Keratinocyte (primary cell): ENCODE data around the gene GALNT13. TPM values are rescaled to one million over a fixed set of nuclear protein-coding genes. Genes with fewer than 3 reads are reported as not detected.

Experiments
- DNase-seq: peaks from one replicate; pipeline ENCODE4 v3.0.0-alpha.2; 2011; ENCODE audit warnings: low read depth, missing footprints, low spot score
- FAIRE-seq: peaks from 2 replicates; lab custom pipeline; 2011; peaks lifted over from hg19 to GRCh38; lab: Jason Lieb, UNC
- H2AFZ ChIP-seq: 2 replicates; pipeline ENCODE4 v1.6.0; 2012; ENCODE audit warnings: low read length, control low read depth, inconsistent platforms; ENCODE audit not compliant: control insufficient read depth
- H3K27ac ChIP-seq: 2 replicates; pipeline ENCODE4 v1.5.1; 2011; ENCODE audit warnings: low read length; ENCODE audit not compliant: control insufficient read depth, insufficient read depth
- H3K27me3 ChIP-seq: 3 replicates; pipeline ENCODE4 v1.6.0; 2011; ENCODE audit warnings: low read length; ENCODE audit not compliant: control insufficient read depth, insufficient read depth; ENCODE audit errors: extremely low read depth
- H3K36me3 ChIP-seq, 2 experiments: 2 replicates in 1 of 2; 3 replicates in 1 of 2; pipeline ENCODE4 v1.5.1; 2011; ENCODE audit warnings: low read length in 2 of 2, mild to moderate bottlenecking in 1 of 2; ENCODE audit not compliant: control insufficient read depth in 2 of 2, insufficient read depth in 2 of 2; ENCODE audit errors: extremely low read depth in 1 of 2
- H3K4me1 ChIP-seq: 3 replicates; pipeline ENCODE4 v1.5.1; 2011; ENCODE audit warnings: low read length; ENCODE audit not compliant: control insufficient read depth, insufficient read depth; ENCODE audit errors: extremely low read depth
- H3K4me2 ChIP-seq: 3 replicates; pipeline ENCODE4 v1.6.0; 2011; ENCODE audit warnings: low read depth, low read length; ENCODE audit not compliant: control insufficient read depth, insufficient read depth; ENCODE audit errors: extremely low read depth
- H3K4me3 ChIP-seq, 3 experiments: fragments of 200-600 bp in 1 of 3; sonication (generic) in 1 of 3; 2 replicates in 2 of 3; 3 replicates in 1 of 3; pipeline ENCODE4 v1.5.1; 2011 to 2016; ENCODE audit warnings: low read length in 3 of 3, mild to moderate bottlenecking in 3 of 3, control low read depth in 2 of 3, inconsistent platforms in 1 of 3, low read depth in 1 of 3, mixed read lengths in 1 of 3, mixed run types in 1 of 3, moderate library complexity in 1 of 3; ENCODE audit not compliant: control insufficient read depth in 2 of 3, insufficient read depth in 2 of 3; ENCODE audit errors: extremely low read depth in 1 of 3
- H3K79me2 ChIP-seq: 2 replicates; pipeline ENCODE4 v1.6.0; 2012; ENCODE audit warnings: low read length; ENCODE audit not compliant: control insufficient read depth, insufficient read depth
- H3K9ac ChIP-seq: 3 replicates; pipeline ENCODE4 v1.6.0; 2011; ENCODE audit warnings: low read length; ENCODE audit not compliant: control insufficient read depth, insufficient read depth; ENCODE audit errors: extremely low read depth
- H3K9me1 ChIP-seq: 3 replicates; pipeline ENCODE4 v1.6.0; 2011; ENCODE audit warnings: low read length; ENCODE audit not compliant: control insufficient read depth, insufficient read depth; ENCODE audit errors: extremely low read depth
- H3K9me3 ChIP-seq: 2 replicates; pipeline ENCODE4 v1.5.1; 2012; ENCODE audit warnings: low read depth, low read length; ENCODE audit not compliant: control insufficient read depth
- H4K20me1 ChIP-seq: 3 replicates; pipeline ENCODE4 v1.6.0; 2011; ENCODE audit warnings: low read length; ENCODE audit not compliant: control insufficient read depth, insufficient read depth; ENCODE audit errors: extremely low read depth
- EZH2 ChIP-seq: IDR thresholded peaks from one replicate; pipeline ENCODE4 v1.6.1; 2012; ENCODE audit warnings: inconsistent platforms, mild to moderate bottlenecking, low read length, moderate library complexity
- dilution Hi-C: fragments of 300-500 bp; cut with MboI; formaldehyde crosslinking; loops from one replicate; pipeline ENCODE4 v1.7.0; 2020; ENCODE audit warnings: low sequenced_read_pairs; ENCODE audit not compliant: extremely low pct_ligation_motif_present
- polyA plus RNA-seq, 5 experiments: library from polyadenylated mRNA; depleted of rRNA in 3 of 5; stranded (reverse) in 3 of 5; stranded (forward) in 1 of 5; unstranded in 1 of 5; fragments of >200 nt; gene quantifications; 1 replicate in 1 of 5; 2 replicates in 3 of 5; 3 replicates in 1 of 5; pipeline versions ENCODE4 v1.2.1 to v1.2.3, GENCODE V29; 2011 to 2012; ENCODE audit warnings: missing spikeins in 2 of 5, low read depth in 1 of 5, low replicate concordance in 1 of 5
- TF ChIP-seq, protein P1 (sequence below), 3 experiments: IDR thresholded peaks in 1 of 3; conservative IDR thresholded peaks in 1 of 3; optimal IDR thresholded peaks in 1 of 3; 2 replicates in 2 of 3; 3 replicates in 1 of 3; pipeline versions ENCODE3 to v1.5.1; 2011; ENCODE audit warnings: low read length in 3 of 3, mild to moderate bottlenecking in 3 of 3, moderate library complexity in 2 of 3, control low read depth in 1 of 3, inconsistent platforms in 1 of 3; ENCODE audit not compliant: insufficient read depth in 2 of 3; ENCODE audit errors: extremely low read depth in 1 of 3

Gene GALNT13
- polyA plus RNA-seq, 1 donor (not counting 4 experiments of a cell fraction or from before 2014, with no cell fraction given) = not detected

DNA sequence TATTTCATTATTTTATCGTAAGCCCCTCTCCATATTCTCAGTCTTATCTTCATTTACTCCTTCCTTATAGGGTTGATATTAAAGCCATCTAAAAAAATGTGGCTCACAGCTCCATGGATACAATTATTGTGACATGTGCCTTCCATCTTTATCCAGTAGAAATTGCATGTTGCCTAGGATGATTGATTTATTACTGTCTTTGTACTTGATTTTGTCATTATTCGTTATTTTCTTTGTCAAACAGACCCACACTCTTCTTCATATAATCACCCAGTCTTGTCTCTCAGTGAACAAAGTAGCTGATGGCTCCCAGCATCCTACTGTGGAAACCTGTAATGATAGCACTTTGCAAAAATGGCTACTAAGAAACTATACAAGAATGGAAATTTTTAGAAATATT, 574.6 kb downstream of the GALNT13 start:
- Histone ChIP-seq H3K27ac (no peak overlapping the region), H2AFZ (no peak overlapping the region), H3K4me2 (no peak overlapping the region), H3K9ac (no peak overlapping the region), H3K4me1 (no peaks in the 10 kb centered on the region), H4K20me1 (no peaks in the 10 kb centered on the region), H3K9me3 (no peaks in the 10 kb centered on the region), H3K9me1 (no peaks in the 10 kb centered on the region), H3K4me3 (no peak overlapping the region), H3K79me2 (no peaks in the 10 kb centered on the region), H3K36me3 (no peaks in the 10 kb centered on the region), H3K27me3 (no peaks in the 10 kb centered on the region)
- DNase-seq (no peak), FAIRE-seq (no peak)
- dilution Hi-C loops = no loop called here
- no peak for TF ChIP-seq EZH2
- TF ChIP-seq, protein P1, sequence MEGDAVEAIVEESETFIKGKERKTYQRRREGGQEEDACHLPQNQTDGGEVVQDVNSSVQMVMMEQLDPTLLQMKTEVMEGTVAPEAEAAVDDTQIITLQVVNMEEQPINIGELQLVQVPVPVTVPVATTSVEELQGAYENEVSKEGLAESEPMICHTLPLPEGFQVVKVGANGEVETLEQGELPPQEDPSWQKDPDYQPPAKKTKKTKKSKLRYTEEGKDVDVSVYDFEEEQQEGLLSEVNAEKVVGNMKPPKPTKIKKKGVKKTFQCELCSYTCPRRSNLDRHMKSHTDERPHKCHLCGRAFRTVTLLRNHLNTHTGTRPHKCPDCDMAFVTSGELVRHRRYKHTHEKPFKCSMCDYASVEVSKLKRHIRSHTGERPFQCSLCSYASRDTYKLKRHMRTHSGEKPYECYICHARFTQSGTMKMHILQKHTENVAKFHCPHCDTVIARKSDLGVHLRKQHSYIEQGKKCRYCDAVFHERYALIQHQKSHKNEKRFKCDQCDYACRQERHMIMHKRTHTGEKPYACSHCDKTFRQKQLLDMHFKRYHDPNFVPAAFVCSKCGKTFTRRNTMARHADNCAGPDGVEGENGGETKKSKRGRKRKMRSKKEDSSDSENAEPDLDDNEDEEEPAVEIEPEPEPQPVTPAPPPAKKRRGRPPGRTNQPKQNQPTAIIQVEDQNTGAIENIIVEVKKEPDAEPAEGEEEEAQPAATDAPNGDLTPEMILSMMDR (optimal IDR thresholded peaks at IDR 0.05 in 1 of 3, IDR thresholded peaks at IDR 0.05 in 1 of 3, conservative IDR thresholded peaks at IDR 0.05 in 1 of 3; ENCODE audit: extremely low read depth in 1 of 3, insufficient read depth in 2 of 3, low read length in 3 of 3) = no peak

GRCh38 chr2:154447727-154448418, 576.2 kb downstream of the GALNT13 start:
- Histone ChIP-seq H3K9me1 (no peaks in the 10 kb centered on the region), H3K27ac (no peak overlapping the region), H3K4me1 (no peaks in the 10 kb centered on the region), H2AFZ (no peak overlapping the region), H3K36me3 (no peaks in the 10 kb centered on the region), H4K20me1 (no peaks in the 10 kb centered on the region), H3K9me3 (no peaks in the 10 kb centered on the region), H3K9ac (no peak overlapping the region), H3K4me3 (no peak overlapping the region), H3K79me2 (no peaks in the 10 kb centered on the region), H3K4me2 (no peak overlapping the region), H3K27me3 (no peaks in the 10 kb centered on the region)
- DNase-seq = no peak
- no peak for FAIRE-seq
- TF ChIP-seq, protein P1 (optimal IDR thresholded peaks at IDR 0.05 in 1 of 3, IDR thresholded peaks at IDR 0.05 in 1 of 3, conservative IDR thresholded peaks at IDR 0.05 in 1 of 3; ENCODE audit: extremely low read depth in 1 of 3, insufficient read depth in 2 of 3, low read length in 3 of 3) = no peak
- no peak for TF ChIP-seq EZH2
- dilution Hi-C loops = no loop called here
